NB4 (cell line): Measurements from ENCODE around the gene TMEM131L.

Experiments
- POLR2A ChIP-seq: IDR thresholded peaks from 2 replicates; pipeline ENCODE4 v1.6.1; 2011; ENCODE audit warnings: mild to moderate bottlenecking; ENCODE audit not compliant: insufficient read length; ENCODE audit errors: extremely low read depth
- TF ChIP-seq, protein P1 (sequence below): IDR thresholded peaks from one replicate; pipeline ENCODE4 v1.5.1; 2012; ENCODE audit warnings: low read depth, low read length

DNA sequence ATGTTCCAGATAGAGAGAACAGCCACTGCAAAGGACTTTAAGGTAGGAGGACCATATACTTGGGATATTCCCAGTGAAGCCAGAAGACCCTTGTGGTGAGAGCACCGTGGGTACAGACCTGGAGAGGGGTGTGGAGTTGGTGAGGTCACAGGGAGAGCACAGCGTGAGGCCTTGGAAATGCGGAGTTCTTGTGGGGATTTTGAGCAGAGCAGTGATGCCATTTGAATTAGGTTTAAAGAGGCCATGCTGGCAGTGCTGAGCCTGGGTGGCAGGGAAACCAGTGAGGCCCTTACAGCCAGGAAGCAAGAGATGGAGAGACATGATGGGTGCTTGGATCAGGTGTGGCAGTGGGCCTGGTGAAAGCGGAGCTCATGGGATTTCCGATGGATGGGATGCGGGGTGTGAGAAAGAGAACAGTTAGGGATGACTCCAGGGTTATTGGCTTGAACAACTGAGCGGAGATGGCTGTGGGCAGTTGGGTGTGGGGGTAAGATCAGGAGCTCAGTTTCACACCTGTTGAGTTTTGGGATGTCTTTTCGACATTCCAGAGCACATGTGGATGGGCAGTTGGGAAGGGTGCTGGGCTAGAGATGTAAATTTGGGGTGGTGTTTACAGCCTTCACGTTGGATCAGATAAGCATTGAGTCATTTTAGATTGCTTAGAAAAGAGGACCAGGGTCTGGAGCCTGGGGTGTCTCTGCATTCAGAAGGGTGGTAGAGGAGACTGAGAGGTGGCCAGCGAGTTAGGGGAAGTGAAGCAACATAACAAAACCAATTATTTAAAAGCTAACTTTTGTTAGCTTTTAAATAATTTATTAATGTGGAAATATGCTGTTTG lies 68.9 kb downstream of the TMEM131L start:
- TF ChIP-seq, protein P1, sequence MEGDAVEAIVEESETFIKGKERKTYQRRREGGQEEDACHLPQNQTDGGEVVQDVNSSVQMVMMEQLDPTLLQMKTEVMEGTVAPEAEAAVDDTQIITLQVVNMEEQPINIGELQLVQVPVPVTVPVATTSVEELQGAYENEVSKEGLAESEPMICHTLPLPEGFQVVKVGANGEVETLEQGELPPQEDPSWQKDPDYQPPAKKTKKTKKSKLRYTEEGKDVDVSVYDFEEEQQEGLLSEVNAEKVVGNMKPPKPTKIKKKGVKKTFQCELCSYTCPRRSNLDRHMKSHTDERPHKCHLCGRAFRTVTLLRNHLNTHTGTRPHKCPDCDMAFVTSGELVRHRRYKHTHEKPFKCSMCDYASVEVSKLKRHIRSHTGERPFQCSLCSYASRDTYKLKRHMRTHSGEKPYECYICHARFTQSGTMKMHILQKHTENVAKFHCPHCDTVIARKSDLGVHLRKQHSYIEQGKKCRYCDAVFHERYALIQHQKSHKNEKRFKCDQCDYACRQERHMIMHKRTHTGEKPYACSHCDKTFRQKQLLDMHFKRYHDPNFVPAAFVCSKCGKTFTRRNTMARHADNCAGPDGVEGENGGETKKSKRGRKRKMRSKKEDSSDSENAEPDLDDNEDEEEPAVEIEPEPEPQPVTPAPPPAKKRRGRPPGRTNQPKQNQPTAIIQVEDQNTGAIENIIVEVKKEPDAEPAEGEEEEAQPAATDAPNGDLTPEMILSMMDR = no peak
- TF ChIP-seq POLR2A = no peak
